Caki2 (cell line): Measurements from ENCODE around the gene RHBDD2. TPM values are rescaled to one million over a fixed set of nuclear protein-coding genes. Genes with fewer than 3 reads are reported as not detected.
"Not testable (repeated sequence)": the region's sequence is repeated elsewhere in the genome, so short reads cannot be mapped to it uniquely, and the experiment has no call there.

ENCODE experiments used
- DNase-seq: peaks from one replicate; pipeline ENCODE4 v3.0.0-alpha.2; 2015; ENCODE audit warnings: low read depth
- in situ Hi-C: cut with HindIII; loops from 2 replicates; pipeline ENCODE4 v1.10.0; 2016; ENCODE audit warnings: low sequenced_read_pairs, low pct_unique_long_range_greater_than_20kb, mixed read lengths
- total RNA-seq: library from RNA; depleted of rRNA; stranded (reverse); fragments of >200 nt; shearing (Covaris generic); gene quantifications from 2 replicates; pipeline ENCODE4 v1.2.3, GENCODE V29; 2014; ENCODE audit warnings: low replicate concordance; rRNA removed

Gene RHBDD2
- 19.8 and 21.8 TPM in 2 replicates for total RNA-seq

DNA sequence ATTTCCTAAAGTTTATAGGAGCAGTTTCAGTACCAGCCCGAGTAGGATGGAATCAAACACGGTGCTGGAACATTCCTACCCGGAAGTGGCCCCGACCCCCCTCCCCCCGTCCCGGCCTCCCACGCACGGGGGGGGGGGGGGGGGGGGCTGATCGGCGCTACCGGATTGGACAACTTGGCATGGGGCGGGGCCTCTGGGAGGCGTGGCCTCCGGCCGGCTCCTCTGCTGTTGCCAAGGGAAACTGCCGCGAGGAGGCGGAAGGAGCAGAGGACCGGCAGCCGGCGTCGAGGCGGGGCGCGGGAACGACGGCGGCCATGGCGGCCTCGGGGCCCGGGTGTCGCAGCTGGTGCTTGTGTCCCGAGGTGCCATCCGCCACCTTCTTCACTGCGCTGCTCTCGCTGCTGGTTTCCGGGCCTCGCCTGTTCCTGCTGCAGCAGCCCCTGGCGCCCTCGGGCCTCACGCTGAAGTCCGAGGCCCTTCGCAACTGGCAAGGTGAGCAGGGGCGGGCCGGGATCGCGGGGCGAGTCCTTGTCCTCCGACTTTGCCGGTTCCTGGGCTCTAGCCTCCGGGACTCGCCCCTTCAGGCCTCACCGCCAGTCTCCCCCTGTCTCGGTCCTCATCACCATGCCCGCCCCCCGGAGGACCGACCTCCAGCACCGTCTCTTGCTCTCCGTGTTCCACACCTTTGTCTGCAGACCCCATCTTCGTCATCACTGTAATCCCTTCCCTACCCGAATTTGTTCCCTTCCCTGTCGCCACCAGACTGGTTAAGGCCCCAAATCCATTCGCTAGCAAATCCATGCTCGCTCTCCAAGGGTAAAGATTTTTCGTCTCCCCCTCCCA is at the start of gene RHBDD2:
Gene RHBDD2 (plus strand): TSS at position 266 of the 843 bp plus-strand sequence. CDS start 49 bp downstream, at position 315.
- in situ Hi-C loops: no loop called here

DNA sequence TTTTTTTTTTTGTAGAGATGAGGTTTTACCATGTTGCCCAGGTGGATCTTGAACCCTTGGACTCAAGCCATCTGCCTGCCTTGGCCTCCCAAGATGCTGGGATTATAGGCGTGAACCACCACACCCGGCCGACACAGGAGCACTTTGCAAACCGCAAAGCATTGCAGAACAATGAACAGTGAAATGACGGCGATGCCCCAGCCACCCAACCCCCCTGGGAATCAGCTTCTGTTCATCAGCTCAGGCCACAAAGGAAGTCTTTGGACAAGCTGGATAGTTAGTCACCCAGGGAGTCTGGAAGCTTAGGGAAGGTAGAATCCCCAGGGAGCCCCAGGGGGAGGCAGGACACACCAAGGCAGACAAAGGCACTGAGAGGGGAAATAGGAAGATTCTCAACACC is 49.2 kb upstream of the RHBDD2 start:
- in situ Hi-C loops, DNase-seq: not testable (repeated sequence)

More for the DNA sequence above, at the start of gene RHBDD2:
- DNase-seq: peak; percentile 81

DNA sequence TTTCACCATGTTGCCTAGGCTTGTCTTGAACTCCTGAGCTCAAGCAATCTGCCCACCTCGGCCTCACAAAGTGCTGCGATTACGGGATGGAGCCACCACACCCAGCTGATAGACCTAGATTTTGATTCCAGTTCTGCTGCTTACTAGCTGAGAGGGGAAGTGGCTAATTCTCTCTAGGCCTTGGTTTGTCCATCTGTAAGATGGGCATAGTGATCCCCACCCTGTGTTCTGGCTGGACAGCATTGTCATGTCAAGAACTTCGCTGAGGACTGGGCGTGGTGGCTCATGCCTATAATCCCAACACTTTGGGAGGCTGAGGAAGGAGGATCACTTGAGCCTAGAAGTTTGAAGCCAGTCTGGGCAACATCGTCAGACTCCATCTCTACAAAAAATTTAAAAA is 47.9 kb upstream of the RHBDD2 start:
- in situ Hi-C loops: no loop called here

DNA sequence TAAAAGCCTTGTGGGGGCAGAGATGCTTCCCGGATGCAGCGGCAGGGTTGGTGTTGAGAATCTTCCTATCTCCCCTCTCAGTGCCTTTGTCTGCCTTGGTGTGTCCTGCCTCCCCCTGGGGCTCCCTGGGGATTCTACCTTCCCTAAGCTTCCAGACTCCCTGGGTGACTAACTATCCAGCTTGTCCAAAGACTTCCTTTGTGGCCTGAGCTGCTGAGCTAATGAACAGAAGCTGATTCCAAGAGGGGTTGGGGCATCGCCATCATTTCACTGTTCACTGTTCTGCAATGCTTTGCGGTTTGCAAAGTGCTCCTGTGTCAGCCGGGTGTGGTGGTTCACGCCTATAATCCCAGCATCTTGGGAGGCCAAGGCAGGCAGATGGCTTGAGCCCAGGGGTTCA is 45.2 kb upstream of the RHBDD2 start:
- in situ Hi-C loops, DNase-seq: not testable (repeated sequence)

More for the DNA sequence above, 47.9 kb upstream of the RHBDD2 start:
- DNase-seq: no peak

DNA sequence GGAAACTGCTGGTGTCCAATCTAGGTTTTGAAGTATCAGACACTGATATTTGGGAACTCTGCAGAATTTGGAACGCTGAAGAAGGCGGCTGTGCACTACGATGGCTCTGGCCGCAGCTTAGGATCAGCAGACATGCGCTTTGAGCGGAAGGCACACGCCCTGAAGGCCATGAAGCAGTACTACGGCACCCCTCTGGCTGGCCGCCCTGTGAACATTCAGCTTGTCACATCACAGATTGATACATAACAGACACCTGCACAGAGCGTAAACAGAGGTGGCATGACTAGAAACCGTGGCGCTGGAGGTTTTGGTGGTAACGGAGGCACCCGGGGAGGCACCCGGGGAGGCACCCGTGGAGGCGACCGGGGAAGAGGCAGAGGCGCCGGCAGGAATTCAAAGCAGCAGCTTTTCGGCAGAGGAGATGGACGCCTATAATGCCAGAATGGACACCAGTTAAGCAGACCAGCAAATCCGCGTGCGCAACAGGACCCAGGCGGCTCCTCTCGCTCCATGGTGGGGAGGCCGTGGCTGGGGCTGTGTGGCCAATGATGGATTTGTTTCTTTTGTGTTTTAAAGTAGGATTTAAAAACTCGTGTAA is 43.0 kb upstream of the RHBDD2 start:
- DNase-seq: no peak
- in situ Hi-C loops: no loop called here

DNA sequence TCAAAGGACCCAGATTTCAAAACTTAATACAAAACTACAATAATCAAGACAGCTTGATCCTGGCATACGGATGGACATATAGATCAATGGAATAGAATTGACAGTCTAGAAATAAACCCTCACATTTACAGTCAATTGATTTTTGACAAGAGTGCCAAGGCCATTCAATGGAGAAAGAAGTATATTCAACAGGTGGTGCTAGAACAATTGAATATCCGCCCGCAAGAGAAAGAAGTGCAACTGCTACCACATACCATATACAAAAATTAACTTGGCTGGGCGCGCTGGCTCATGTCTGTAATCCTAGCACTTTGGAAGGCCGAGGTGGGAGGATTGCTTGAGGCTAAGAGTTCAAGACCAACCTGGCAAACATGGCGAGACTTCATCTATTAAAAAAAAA is 42.0 kb upstream of the RHBDD2 start:
- DNase-seq: no peak
- in situ Hi-C loops: no loop called here

DNA sequence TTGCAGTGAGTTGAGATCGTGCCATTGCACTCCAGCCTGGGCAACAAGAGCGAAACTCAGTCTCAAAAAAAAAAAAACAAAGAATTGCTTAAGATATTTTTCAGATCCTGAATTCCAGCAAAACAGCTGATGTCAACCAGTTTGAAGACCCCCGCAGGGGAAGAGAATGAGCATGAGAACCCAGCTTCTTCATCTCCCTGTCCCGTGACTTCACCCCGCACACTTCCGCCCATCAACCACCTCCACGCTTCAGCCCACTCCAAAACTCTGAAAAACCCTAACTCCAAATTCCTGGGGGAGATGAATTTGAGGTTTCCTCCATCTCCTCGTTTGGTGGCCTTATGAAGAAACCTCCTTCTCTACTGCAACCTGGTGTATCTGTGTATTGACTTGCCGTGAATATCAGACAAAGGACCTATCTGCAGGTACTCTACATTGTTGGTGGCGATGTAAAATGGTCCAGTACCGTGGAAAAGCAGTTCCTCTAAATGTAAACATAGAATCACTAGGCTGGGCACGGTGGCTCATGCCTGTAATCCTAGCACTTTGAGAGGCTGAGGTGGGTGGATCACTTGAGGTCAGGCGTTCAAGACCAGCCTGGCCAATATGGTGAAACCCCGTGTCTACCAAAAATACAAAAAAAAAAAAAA is 40.4 kb upstream of the RHBDD2 start:
- DNase-seq: not testable (repeated sequence)

DNA sequence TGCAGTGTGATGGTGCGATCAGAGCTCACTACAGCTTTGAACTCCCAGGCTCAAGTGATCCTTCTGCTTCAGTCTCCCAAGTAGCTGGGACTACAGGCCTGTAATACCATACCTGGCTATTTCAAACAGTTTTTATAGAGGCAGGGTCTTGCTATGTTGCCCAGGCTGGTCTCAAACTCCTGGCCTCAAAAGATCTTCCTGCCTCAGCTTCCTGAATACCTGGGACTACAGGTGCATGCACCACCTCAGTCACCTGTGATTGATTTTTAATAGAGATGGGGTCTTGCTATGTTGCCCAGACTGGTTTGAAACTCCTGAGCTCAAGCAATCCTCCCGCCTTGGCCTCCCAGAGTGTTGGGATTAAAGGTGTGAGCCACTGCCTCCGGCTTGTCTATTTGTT is 38.8 kb upstream of the RHBDD2 start:
- in situ Hi-C loops: no loop called here
- DNase-seq: no peak

More for the DNA sequence above, 40.4 kb upstream of the RHBDD2 start:
- in situ Hi-C loops: not testable (repeated sequence)

DNA sequence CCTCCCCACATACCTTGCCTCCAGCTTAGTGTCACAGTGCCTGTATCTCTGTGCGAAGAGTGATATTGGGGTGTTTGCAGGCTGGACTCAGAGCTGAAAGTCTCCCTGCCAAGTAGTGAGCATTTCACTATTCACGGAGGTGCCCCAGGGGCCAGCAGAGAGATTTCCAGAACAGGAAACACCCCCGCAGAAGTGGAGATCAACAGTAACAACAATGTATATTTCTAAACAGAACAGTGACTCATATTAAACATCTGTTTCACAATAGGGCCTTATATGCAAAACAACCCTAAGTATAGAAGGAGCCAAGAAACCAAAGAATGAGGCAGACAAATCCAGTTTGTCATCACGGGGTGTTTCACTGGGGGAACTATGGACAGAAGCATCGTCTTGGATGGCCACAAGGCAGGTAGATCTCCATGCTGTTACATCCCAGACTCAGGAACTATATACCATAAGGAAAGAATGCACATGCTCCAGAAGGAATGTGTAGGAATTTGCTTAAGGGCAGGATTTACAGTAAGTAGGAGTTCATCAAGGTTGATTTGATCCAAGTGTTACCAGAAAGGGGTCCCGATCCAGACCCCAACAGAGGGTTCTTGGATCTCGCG is 35.9 kb upstream of the RHBDD2 start:
- DNase-seq: no peak
- in situ Hi-C loops: no loop called here

DNA sequence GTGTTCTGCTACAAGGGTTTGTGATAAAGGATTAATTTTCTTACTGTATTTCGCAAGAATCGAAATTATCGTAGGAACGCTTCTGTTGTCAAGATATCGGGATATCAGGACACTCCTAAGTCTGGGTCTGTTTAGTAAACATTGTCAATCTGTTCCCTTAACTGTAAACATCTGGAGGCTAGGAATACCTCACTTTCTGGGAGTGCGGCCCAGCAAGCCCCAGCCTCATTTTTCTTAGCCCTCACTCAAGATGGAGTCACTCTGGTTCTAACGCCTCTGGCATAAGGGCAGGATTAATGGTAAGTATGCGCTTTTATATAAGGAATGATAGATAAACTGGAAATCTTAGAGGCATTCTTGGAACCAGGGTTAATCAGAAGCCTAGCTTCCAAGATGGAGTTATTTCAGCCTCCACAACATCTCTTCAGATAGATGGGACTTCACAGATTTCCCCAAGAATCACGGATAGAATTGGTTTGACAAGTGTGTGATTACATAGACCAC is 35.2 kb upstream of the RHBDD2 start:
- in situ Hi-C loops: no loop called here
- no peak for DNase-seq

DNA sequence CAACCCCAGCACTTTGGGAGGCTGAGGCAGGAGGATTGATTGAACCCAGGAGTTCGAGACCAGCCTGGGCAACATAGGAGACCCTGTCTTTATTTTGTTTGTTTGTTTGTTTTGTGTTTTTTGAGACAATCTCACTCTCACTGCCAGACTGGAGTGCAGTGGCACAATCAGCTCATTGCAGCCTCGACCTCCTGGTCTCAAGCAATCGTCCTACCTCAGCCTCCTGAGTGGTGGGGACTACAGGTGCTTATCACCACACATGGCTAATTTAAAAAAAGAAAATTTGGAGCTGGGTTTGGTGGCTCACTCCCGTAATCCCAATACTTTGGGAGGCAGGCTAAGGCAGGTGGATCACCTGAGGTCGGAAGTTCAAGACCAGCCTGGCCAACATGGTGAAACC is 34.7 kb upstream of the RHBDD2 start:
- in situ Hi-C loops: no loop called here
- DNase-seq: no peak

DNA sequence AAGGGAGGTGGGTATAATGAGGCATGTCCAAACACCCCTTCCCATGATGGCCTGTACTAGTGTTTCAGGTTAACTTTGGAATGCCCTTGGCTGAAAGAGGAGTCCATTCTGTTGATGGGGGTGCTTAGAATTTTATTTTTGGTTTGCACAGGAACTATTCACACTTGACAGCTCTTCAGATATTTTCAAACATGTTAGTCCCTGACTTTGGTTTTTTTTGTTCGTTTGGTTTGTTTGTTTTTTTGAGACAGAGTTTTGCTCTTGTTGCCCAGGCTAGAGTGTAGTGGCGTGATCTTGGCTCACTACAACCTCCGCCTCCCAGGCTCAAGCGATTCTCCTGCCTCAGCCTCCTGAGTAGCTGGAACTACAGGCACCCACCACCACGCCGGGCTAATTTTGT is 33.7 kb upstream of the RHBDD2 start:
- in situ Hi-C loops, DNase-seq: not testable (repeated sequence)

DNA sequence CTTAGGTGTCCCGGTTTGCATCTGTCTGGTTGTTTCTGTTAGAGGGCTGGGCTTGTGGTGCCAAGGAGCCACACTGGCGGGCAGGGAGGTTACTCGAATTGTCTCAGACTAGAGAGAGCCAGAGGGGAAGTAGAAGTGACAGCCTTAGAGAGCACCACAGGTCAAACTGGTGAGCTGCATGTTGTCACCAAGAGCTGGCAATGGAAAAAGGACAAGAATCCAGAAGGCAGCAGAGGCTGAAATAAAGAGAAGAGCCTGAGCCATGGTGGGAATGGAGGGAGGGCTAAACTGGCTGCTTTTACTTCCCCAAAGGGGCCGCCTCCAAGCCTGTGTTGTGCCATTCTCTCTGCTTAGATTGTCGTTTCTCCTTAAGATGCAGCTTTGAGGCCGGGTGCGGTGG is 31.1 kb upstream of the RHBDD2 start:
- in situ Hi-C loops: no loop called here
- DNase-seq: no peak

DNA sequence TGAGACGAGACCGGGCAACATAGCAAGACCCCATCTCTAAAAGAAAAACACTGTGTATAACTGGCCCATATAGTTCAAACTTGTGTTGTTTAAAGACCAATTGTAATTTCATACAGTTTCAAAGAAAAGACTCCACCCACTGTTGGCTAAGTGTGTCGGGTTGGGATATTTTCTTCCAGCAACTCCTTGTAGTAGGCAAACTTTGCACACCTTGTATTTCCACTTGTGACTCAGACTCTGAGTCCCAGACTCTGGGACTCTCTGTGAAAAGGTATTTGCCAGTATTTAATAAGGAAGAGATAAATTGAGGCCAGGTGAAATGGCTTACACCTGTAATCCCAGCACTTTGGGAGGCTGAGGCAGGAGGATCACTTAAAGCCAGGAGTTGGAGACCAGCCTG is 29.3 kb upstream of the RHBDD2 start:
- in situ Hi-C loops: no loop called here
- DNase-seq: no peak

DNA sequence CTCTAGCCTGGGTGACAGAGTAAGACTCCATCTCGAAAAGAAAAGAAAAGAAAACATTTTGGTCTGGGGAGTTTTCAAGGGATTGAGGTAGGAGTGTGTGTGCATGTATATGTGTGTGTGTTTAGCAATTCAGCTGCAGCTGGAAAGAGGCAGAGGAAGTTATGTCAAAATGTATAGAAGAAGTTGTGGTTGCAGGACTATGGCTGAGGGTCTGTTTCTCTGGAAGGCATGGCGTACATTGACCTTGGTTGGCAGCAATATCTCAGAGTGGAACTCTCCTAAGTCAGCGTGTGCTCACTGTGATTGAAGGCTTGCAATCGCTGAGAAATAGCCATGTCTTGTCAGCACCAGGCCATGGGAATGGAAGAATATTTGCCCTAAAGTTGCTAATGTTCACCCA is 28.6 kb upstream of the RHBDD2 start:
- no peak for DNase-seq
- in situ Hi-C loops: no loop called here

DNA sequence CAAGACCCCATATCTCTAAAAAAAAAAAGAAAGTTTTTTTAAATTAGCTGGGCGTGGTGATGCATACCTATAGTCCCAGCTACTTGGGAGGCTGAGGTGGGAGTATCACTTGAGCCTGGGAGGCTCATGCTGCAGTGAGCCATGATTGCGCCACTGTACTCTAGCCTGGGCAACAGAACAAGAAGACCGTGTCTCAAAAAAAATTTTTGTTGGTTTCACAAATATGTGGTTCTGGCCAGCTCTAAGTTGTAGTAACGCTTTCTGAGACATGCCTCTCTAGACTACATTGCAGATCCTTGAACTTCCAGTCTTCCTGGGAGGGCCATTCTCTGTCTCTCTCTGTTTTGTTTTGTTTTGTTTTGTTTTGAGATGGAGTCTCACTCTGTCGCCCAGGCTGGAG is 24.6 kb upstream of the RHBDD2 start:
- in situ Hi-C loops: no loop called here
- no peak for DNase-seq

DNA sequence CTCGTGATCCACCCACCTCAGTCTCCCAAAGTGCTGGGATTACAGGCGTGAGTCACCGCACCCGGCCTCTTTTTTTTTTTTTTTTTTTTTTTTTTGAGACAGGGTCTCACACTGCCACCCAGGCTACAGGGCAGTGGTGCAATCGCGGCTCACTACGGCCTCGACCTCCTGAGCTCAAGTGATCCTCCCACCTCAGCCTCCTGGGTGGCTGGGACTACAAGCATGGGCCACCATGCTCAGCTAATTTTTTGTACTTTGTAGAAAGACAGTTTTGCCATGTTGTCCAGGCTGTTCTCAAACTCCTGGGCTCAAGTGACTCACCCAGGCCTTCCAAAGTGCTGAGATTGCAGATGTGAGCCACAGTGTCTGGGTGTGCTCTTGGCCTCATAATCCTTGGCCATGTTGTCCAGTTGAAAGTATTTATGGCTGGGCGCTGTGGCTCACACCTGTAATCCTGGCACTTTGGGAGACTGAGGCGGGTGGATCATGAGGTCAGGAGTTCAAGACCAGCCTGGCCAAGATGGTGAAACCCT is 24.0 kb upstream of the RHBDD2 start:
- in situ Hi-C loops, DNase-seq: not testable (repeated sequence)

DNA sequence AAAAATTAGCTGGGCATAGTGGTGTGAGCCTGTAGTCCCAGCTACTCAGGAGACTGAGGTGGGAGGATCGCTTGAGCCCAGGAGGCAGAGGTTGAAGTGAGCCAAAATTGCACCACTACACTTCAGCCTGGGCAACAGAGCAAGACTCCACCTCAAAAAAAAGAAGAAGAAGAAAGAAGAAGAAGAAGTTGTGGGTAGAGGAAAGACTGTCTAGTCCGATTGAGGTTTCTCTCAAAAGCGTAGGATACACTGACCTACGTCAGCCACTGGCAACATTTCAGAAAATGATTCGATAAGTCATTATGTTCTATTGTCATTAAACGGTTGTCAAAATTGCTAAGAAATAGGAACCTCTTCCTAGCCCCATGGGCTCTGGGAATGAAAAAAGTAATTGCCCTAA is 22.3 kb upstream of the RHBDD2 start:
- in situ Hi-C loops: no loop called here
- no peak for DNase-seq
